Karpas-422 (cell line): ENCODE data around the gene SEMA5B. TPM values are rescaled to one million over a fixed set of nuclear protein-coding genes. Genes with fewer than 3 reads are reported as not detected.

Experiments used
- DNase-seq: peaks from one replicate; pipeline ENCODE4 v3.0.0-alpha.2; 2015
- H2AFZ ChIP-seq: fragments of 200-600 bp; sonication (generic); 2 replicates; pipeline ENCODE4 v1.6.1; 2014; ENCODE audit warnings: antibody characterized with exemption, low read length, mixed read lengths
- H3K27ac ChIP-seq: fragments of 200-600 bp; sonication (generic); 2 replicates; pipeline ENCODE4 v1.5.1; 2014; ENCODE audit warnings: mild to moderate bottlenecking, low read length, moderate library complexity
- H3K27me3 ChIP-seq: fragments of 200-600 bp; sonication (generic); 2 replicates; pipeline ENCODE4 v1.6.1; 2014; ENCODE audit warnings: low read length, mixed read lengths
- H3K36me3 ChIP-seq: fragments of 200-600 bp; sonication (generic); 2 replicates; pipeline ENCODE4 v1.6.1; 2014; ENCODE audit warnings: low read length, mixed read lengths; ENCODE audit not compliant: insufficient read depth
- H3K4me1 ChIP-seq: fragments of 200-600 bp; sonication (generic); 2 replicates; pipeline ENCODE4 v1.6.1; 2014; ENCODE audit warnings: mild to moderate bottlenecking, low read length, mixed read lengths
- H3K4me2 ChIP-seq: fragments of 200-600 bp; sonication (generic); 2 replicates; pipeline ENCODE4 v1.6.1; 2014; ENCODE audit warnings: low read length, low read depth, mild to moderate bottlenecking; ENCODE audit not compliant: poor library complexity, severe bottlenecking
- H3K4me3 ChIP-seq: fragments of 200-600 bp; sonication (generic); 2 replicates; pipeline ENCODE4 v1.5.1; 2014; ENCODE audit warnings: mild to moderate bottlenecking, antibody characterized with exemption, low read length, mixed read lengths
- H3K79me2 ChIP-seq: fragments of 200-600 bp; sonication (generic); 2 replicates; pipeline ENCODE4 v1.6.1; 2014; ENCODE audit warnings: mild to moderate bottlenecking, low read length, mixed read lengths
- H3K9ac ChIP-seq: fragments of 200-600 bp; sonication (generic); 2 replicates; pipeline ENCODE4 v1.6.0; 2014; ENCODE audit warnings: low read length
- H3K9me2 ChIP-seq: fragments of 200-600 bp; sonication (generic), shearing (Covaris generic); replicated peaks from 2 replicates; pipeline ENCODE4 v1.6.0; 2014; ENCODE audit warnings: mild to moderate bottlenecking, low read length, moderate library complexity; ENCODE audit not compliant: insufficient read depth
- H3K9me3 ChIP-seq: fragments of 300-700, 200-600 bp; sonication (generic); 2 replicates; pipeline ENCODE4 v1.6.1; 2014; ENCODE audit warnings: low read length, mixed read lengths
- H4K20me1 ChIP-seq: fragments of 200-600 bp; sonication (generic); 2 replicates; pipeline ENCODE4 v1.6.1; 2014; ENCODE audit warnings: mild to moderate bottlenecking, antibody characterized with exemption, low read length, low read depth; ENCODE audit not compliant: insufficient read depth
- total RNA-seq: library from RNA; depleted of rRNA; stranded (reverse); fragments of >200 nt; shearing (Covaris generic); gene quantifications from 2 replicates; pipeline ENCODE4 v1.2.3, GENCODE V29; 2014; ENCODE audit warnings: low replicate concordance

Gene SEMA5B
- total RNA-seq, 1 experiment from 2014 or later, result not detected

DNA sequence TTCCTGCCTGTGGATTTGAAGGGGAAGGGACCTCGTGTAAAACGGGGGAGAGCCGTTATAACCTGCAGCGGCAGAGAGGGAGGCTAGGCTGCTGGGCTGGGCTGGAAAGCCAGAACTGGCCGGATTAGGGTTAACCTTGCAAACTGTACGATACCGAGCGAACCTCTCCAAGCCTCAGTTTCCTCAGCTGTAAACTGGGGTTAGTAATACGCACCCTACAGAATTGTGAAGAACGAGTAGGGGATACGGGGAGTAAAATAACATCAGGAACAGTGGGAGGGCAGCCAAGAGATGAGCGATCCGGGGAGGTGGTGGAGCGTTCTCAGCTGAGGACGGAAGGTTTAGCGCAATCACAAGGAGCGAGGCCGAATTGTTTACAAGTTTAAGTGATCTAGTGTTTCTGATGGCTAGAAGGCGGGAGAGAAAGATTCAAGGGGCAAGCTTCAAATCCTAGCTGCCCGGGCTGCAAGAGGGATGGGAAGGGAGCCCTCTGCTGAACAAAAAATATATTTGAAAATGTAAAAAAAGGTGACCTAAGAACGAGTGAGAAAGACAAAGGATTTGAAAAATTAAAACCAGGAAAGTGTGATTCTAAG lies 768 bp upstream of the SEMA5B start:
- Histone ChIP-seq H3K4me1 (peaks cover 10% of the 10 kb centered on the region), H3K4me2 (peak overlapping the region; percentile 65), H3K9me2 (no peaks in the 10 kb centered on the region), H3K9me3 (no peaks in the 10 kb centered on the region), H3K9ac (peak overlapping the region; percentile 32; the same call in 1 of the 2 replicates), H3K36me3 (no peaks in the 10 kb centered on the region), H3K79me2 (no peaks in the 10 kb centered on the region), H3K27ac (no peak overlapping the region), H2AFZ (peak overlapping the region; percentile 86), H3K4me3 (peak overlapping the region; percentile 64), H4K20me1 (no peaks in the 10 kb centered on the region), H3K27me3 (no peaks in the 10 kb centered on the region)
- peak; percentile 84 for DNase-seq

DNA sequence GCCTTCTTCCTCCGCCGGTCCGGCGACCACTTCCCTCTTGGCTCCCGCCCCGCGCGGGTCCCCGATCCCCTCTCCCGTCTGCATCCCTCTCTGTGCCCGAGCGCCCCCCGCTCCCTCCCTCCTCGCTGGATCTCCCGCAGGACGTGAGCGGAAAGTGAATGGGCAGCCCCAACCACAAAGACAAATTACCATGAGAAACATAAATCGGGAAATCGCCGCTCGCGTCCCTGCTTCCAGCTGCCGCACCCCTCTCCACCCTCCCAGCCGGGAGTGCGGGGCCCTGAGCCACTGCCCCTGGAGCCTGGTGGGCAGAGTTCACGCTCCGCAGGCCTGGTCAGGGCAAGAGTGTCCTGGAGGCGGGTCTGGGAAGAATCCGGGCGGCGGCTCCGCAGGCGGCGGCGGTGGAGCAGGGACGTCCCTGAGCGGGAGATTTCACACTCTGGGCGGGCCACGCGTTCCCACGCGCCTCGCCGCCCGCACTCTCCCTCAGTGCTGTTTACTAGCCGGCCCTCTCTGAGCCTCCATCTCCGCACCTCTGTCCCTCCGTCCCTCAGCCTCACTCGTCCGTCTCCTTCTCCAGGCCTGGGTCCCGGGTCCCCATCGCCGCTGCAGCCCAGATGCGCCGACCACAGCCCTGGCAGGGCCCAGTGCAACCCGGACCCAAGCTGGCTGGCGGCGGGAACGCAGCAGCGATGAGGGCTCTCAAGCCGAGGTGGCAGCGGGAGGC lies 835 bp downstream of the SEMA5B start:
- no peaks in the 10 kb centered on the region for H3K9me2 ChIP-seq
- H2AFZ ChIP-seq, result no peak overlapping the region
- H3K9ac ChIP-seq, result no peak overlapping the region
- no peak overlapping the region for H3K4me2 ChIP-seq
- no peaks in the 10 kb centered on the region for H4K20me1 ChIP-seq
- no peak overlapping the region for H3K4me3 ChIP-seq
- H3K27ac ChIP-seq, result no peak overlapping the region
- no peaks in the 10 kb centered on the region for H3K9me3 ChIP-seq
- no peaks in the 10 kb centered on the region for H3K36me3 ChIP-seq
- H3K79me2 ChIP-seq, result no peaks in the 10 kb centered on the region
- peaks cover 10% of the 10 kb centered on the region for H3K4me1 ChIP-seq
- DNase-seq, result no peak
- no peaks in the 10 kb centered on the region for H3K27me3 ChIP-seq

DNA sequence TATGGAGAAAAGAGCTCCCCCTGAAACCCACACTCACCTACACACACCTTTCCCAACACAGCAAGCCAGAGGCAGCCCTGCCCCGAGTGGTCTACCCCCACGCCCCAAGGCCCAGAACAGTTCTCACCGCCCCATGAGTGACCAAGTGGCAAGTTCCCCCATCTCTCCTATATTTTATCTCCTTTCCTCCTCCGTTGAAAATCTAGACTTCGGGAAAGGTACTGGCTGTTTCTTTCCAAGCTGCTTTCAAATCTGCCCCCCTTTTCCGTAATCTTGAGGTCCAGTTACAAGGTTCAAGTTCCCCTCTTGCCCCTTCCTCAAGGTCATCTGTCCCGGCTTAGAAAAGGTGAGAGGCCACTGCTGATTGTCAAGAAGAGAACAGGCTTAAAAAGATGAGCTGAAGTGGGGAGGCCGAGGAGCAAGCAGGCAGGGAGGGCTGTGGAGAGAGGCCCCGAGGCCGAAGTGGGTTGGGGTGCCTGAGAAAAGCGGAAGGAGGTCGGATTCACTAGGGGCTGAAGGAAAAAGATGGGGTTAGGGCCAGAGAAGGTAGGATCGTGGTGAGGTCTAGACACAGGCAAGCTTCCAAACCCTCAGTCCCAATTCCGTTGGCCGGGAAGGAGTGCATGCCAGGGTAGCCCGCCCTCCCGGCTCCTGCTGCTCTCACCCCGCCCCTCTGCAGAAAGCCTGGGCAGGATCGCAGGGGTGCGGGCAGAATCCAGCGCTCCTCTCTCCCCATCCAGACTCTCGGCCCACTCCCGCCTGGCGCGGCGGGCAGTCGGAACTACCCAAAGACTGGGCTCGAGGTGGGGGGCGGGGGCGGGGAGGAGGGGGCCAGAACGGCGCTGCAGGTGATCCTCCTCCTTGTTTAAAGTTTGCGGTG lies 1.7 kb downstream of the SEMA5B start:
- Histone ChIP-seq H2AFZ (no peak overlapping the region), H3K27me3 (no peaks in the 10 kb centered on the region)

DNA sequence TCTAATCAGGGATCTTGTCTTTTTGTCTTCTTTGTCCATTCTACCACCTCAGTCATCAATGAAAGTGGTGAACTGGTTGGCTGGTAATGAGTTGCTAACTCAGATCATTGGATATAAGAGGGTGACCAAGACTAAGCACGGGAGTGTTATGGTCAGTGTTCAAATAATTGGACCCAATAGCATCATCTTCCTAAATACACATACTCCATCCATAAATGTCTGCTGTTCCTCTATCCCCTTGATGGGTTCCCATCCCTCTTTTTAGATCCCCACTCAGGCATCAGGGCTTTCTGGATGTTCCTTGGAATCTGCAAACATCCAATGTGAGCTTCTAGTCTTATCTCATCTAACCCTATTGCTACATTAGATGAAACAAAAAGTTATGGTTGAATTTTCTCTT lies 3.5 kb downstream of the SEMA5B start:
- Histone ChIP-seq H3K4me2 (no peak overlapping the region), H3K27ac (no peak overlapping the region), H3K9me2 (no peaks in the 10 kb centered on the region), H2AFZ (no peak overlapping the region), H3K9ac (no peak overlapping the region), H4K20me1 (no peaks in the 10 kb centered on the region), H3K9me3 (no peaks in the 10 kb centered on the region), H3K4me3 (no peak overlapping the region), H3K36me3 (no peaks in the 10 kb centered on the region), H3K79me2 (no peaks in the 10 kb centered on the region), H3K27me3 (no peaks in the 10 kb centered on the region), H3K4me1 (peaks cover 10% of the 10 kb centered on the region)
- DNase-seq, result no peak

More for the DNA sequence above, 1.7 kb downstream of the SEMA5B start:
- no peak for DNase-seq
- H3K4me3 ChIP-seq, result no peak overlapping the region
- H3K27ac ChIP-seq, result no peak overlapping the region
- H3K9me2 ChIP-seq, result no peaks in the 10 kb centered on the region
- no peaks in the 10 kb centered on the region for H3K79me2 ChIP-seq
- H3K4me1 ChIP-seq, result peaks cover 10% of the 10 kb centered on the region
- H4K20me1 ChIP-seq, result no peaks in the 10 kb centered on the region
- H3K9me3 ChIP-seq, result no peaks in the 10 kb centered on the region
- H3K9ac ChIP-seq, result no peak overlapping the region
- no peak overlapping the region for H3K4me2 ChIP-seq
- no peaks in the 10 kb centered on the region for H3K36me3 ChIP-seq

DNA sequence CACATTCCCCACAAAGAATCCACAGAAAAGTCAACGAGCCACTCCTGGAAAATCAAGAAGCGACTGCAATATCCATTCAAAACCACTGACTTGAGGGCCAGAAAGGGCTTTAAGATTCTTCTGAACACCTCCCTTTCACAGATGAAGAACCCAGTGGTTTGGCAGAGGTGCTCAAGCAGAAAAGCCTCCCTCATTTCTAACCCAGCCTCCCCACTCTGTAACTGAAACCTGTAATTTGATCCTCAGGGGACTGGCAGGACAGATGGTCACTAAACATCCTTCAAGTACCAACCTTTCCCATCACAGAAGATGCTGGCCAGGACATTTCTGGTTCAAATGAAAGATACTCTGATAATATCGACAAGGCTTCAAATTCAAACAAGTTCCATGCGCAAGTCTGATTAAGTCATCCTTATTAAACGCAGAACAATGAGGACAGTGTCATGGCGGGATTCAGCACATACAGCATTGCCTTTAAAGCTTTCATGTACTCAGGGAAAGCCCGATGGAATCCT lies 5.5 kb downstream of the SEMA5B start:
- Histone ChIP-seq H3K9me3 (no peaks in the 10 kb centered on the region), H3K4me3 (no peak overlapping the region), H4K20me1 (no peaks in the 10 kb centered on the region), H3K4me2 (no peak overlapping the region), H3K27ac (no peak overlapping the region), H3K79me2 (no peaks in the 10 kb centered on the region), H2AFZ (no peak overlapping the region), H3K27me3 (no peaks in the 10 kb centered on the region), H3K9me2 (no peaks in the 10 kb centered on the region), H3K9ac (no peak overlapping the region), H3K4me1 (no peaks in the 10 kb centered on the region), H3K36me3 (no peaks in the 10 kb centered on the region)
- no peak for DNase-seq

DNA sequence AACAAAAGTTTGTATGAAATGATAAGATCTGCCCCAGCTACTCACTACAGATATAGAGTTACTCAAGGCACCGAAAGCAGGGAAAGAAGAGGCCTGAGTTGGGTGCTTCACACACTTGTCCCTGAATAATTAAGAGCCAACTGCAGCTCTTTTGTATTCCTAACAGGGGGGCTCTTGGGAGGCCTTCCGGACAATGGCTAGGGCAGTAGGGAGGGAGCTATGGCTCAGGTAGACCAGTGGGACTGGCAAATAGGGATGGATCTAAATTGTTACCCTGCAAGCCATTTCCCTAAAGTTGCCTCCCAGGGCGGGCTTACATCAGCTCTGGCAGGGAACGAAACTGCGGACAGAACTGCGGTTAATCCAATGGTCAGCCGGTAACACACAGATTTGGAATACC lies 6.2 kb downstream of the SEMA5B start:
- no peak overlapping the region for H3K27ac ChIP-seq
- H3K4me2 ChIP-seq, result no peak overlapping the region
- H3K79me2 ChIP-seq, result no peaks in the 10 kb centered on the region
- no peaks in the 10 kb centered on the region for H3K36me3 ChIP-seq
- no peak overlapping the region for H3K9ac ChIP-seq
- H3K9me3 ChIP-seq, result no peaks in the 10 kb centered on the region
- H3K27me3 ChIP-seq, result no peaks in the 10 kb centered on the region
- no peaks in the 10 kb centered on the region for H3K9me2 ChIP-seq
- H4K20me1 ChIP-seq, result no peaks in the 10 kb centered on the region
- no peak overlapping the region for H2AFZ ChIP-seq
- H3K4me3 ChIP-seq, result no peak overlapping the region
- DNase-seq, result no peak
- H3K4me1 ChIP-seq, result no peaks in the 10 kb centered on the region

DNA sequence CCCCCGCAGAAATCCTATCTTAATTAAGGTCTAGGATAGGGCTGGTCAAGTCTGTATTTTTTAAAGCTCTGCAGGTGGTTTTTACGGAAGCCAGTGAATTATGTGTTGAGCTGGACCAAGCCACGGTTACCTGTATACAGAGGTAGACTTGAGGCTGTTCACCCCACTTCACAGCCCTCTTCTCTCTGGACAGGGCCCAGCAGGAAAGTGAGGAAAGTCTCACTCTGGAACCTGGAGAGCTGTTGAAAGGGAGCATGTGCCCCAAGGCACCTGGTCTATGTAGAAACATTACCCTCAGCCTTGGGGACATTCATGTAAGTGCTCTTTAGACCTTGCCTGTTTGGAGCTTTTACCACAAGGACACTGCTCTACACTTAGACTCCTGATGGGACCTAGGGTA lies 6.9 kb downstream of the SEMA5B start:
- H3K4me2 ChIP-seq, result no peak overlapping the region
- H3K9me2 ChIP-seq, result no peaks in the 10 kb centered on the region
- H3K27me3 ChIP-seq, result no peaks in the 10 kb centered on the region
- H4K20me1 ChIP-seq, result no peaks in the 10 kb centered on the region
- no peak overlapping the region for H3K4me3 ChIP-seq
- no peaks in the 10 kb centered on the region for H3K79me2 ChIP-seq
- H3K36me3 ChIP-seq, result no peaks in the 10 kb centered on the region
- H2AFZ ChIP-seq, result no peak overlapping the region
- no peak for DNase-seq
- no peak overlapping the region for H3K9ac ChIP-seq
- H3K9me3 ChIP-seq, result no peaks in the 10 kb centered on the region
- H3K4me1 ChIP-seq, result no peaks in the 10 kb centered on the region
- H3K27ac ChIP-seq, result no peak overlapping the region

DNA sequence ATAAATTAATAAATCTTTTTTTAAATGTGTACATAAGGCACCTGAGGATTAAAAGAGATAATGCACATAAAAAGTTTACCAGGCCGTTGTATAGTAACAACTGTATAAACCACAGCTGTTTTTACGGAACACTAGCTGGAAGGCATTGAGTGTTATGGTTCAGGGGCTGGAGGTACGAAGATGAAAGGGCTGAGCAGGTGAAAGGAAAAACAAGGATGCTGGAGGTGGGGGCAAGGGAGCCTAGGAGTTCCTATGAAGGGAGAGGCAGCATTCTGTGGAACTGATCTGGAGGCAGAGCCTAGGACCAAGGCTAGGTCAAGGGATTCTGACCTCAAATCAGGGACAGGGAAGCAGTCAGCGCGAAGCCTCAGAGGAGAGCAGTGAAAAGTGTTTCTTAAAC lies 8.0 kb downstream of the SEMA5B start:
- no peak overlapping the region for H3K27ac ChIP-seq
- no peak overlapping the region for H2AFZ ChIP-seq
- no peaks in the 10 kb centered on the region for H3K27me3 ChIP-seq
- H3K9ac ChIP-seq, result no peak overlapping the region
- H3K4me3 ChIP-seq, result no peak overlapping the region
- no peaks in the 10 kb centered on the region for H3K79me2 ChIP-seq
- no peaks in the 10 kb centered on the region for H3K9me3 ChIP-seq
- DNase-seq, result no peak
- H3K9me2 ChIP-seq, result no peaks in the 10 kb centered on the region
- no peaks in the 10 kb centered on the region for H3K36me3 ChIP-seq
- H4K20me1 ChIP-seq, result peaks cover 8% of the 10 kb centered on the region; the same call in 1 of the 2 replicates
- no peaks in the 10 kb centered on the region for H3K4me1 ChIP-seq
- no peak overlapping the region for H3K4me2 ChIP-seq
